ENCODE measurements around the gene MTMR12. TPM values are rescaled to one million over a fixed set of nuclear protein-coding genes. Genes with fewer than 3 reads are reported as not detected.

The MTMR12 gene
- total RNA-seq, 1 donor, result 19.9 TPM

Small RNA genes lying within 50 kb of the gene (small RNA-seq; reads per million reads assigned to genes)
- not detected for gene RNU6-1079P
- gene RNU6-378P, result 0.28 reads per million

Other genes with a start within 250 kb of the MTMR12 start
- gene GOLPH3, start 138.6 kb downstream of the MTMR12 start, total RNA-seq, result 71.8 and 86.4 TPM in 2 replicates
- gene ZFR, start 131.8 kb upstream of the MTMR12 start, total RNA-seq, result 73.4 and 122 TPM in 2 replicates